Tibial nerve (tissue), 4 donors: ENCODE measurements around the gene PTGFRN.

ENCODE experiments used
- EP300 ChIP-seq, 2 donors: sonication (generic); formaldehyde crosslinking; IDR thresholded peaks; one replicate each; pipeline ENCODE4 v1.6.1; 2017; ENCODE audit warnings: antibody characterized with exemption in 2 of 2, mild to moderate bottlenecking in 1 of 2
- POLR2A ChIP-seq, 2 donors: fragments of 450-650 bp; IDR thresholded peaks; one replicate each; pipeline ENCODE4 v1.6.1; 2017; ENCODE audit warnings: antibody characterized with exemption in 2 of 2, mild to moderate bottlenecking in 2 of 2, moderate library complexity in 2 of 2
- TF ChIP-seq, protein P1 (sequence below), 5 experiments: fragments of 200-600 bp in 3 of 5; fragments of 450-650 bp in 2 of 5; sonication (generic) in 3 of 5; IDR thresholded peaks; one replicate each; pipeline ENCODE4 v1.5.1; 2016 to 2019; ENCODE audit warnings: antibody characterized with exemption in 5 of 5, mild to moderate bottlenecking in 3 of 5, moderate library complexity in 2 of 5

DNA sequence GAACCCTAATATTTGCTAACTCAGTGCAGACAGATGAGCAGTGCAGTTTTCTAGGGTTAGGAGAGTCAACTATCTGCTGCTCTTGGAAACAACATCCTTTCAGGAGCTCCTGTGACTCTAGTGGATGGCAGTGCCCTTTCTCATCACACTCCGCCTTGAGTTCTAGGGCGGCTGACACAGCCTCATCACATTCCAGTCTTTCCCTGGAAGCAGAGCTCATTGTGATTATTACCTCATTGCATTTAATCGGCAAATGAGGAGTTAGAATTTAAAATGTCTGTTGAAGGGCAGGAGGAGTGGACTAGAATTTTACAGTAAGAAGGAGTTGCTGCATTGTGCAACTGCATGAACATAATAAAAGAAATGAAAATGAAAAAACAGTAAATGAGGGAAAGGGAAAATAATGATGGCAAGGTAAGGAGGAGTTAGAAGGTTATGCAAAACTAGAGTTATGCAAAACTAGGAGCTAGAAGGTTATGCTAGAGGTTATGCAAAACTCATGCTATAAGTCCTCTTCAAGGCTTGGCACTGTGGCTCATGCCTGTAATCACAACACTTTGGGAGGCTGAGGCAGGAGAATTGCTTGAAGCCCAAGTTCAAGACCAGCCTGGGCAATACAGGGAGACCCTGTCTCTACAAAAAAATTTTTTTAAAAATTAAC lies 6.9 kb upstream of the PTGFRN start:
- TF ChIP-seq, protein P1, sequence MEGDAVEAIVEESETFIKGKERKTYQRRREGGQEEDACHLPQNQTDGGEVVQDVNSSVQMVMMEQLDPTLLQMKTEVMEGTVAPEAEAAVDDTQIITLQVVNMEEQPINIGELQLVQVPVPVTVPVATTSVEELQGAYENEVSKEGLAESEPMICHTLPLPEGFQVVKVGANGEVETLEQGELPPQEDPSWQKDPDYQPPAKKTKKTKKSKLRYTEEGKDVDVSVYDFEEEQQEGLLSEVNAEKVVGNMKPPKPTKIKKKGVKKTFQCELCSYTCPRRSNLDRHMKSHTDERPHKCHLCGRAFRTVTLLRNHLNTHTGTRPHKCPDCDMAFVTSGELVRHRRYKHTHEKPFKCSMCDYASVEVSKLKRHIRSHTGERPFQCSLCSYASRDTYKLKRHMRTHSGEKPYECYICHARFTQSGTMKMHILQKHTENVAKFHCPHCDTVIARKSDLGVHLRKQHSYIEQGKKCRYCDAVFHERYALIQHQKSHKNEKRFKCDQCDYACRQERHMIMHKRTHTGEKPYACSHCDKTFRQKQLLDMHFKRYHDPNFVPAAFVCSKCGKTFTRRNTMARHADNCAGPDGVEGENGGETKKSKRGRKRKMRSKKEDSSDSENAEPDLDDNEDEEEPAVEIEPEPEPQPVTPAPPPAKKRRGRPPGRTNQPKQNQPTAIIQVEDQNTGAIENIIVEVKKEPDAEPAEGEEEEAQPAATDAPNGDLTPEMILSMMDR (IDR thresholded peaks at IDR 0.05), result no peak
- no peak for TF ChIP-seq POLR2A (IDR thresholded peaks at IDR 0.05)
- TF ChIP-seq EP300 (IDR thresholded peaks at IDR 0.05), result no peak
